SK-N-MC (cell line): ENCODE data around the gene RAPGEF2.

Source experiments
- EZH2 ChIP-seq: fragments of 200-600 bp; sonication (generic); IDR thresholded peaks from one replicate; pipeline ENCODE4 v1.6.1; 2017; ENCODE audit warnings: antibody characterized with exemption
- POLR2AphosphoS5 ChIP-seq: IDR thresholded peaks from 2 replicates; pipeline ENCODE4 v1.6.1; 2012; ENCODE audit warnings: mild to moderate bottlenecking, low read depth, low read length, borderline replicate concordance

GRCh38 chr4:159401791-159402380 lies 299.0 kb downstream of the RAPGEF2 start:
- TF ChIP-seq EZH2 (no peak), POLR2AphosphoS5 (no peak)
